ENCODE measurements around the gene FBXW4. TPM values are rescaled to one million over a fixed set of nuclear protein-coding genes. Genes with fewer than 3 reads are reported as not detected.

FBXW4 gene
- total and polyA plus RNA-seq, 9 of the 15 experiments (the other 6 are each of a cell fraction or from before 2014, with no cell fraction given), result 1.0 to 10.6 (median 5.4) TPM

DNA sequence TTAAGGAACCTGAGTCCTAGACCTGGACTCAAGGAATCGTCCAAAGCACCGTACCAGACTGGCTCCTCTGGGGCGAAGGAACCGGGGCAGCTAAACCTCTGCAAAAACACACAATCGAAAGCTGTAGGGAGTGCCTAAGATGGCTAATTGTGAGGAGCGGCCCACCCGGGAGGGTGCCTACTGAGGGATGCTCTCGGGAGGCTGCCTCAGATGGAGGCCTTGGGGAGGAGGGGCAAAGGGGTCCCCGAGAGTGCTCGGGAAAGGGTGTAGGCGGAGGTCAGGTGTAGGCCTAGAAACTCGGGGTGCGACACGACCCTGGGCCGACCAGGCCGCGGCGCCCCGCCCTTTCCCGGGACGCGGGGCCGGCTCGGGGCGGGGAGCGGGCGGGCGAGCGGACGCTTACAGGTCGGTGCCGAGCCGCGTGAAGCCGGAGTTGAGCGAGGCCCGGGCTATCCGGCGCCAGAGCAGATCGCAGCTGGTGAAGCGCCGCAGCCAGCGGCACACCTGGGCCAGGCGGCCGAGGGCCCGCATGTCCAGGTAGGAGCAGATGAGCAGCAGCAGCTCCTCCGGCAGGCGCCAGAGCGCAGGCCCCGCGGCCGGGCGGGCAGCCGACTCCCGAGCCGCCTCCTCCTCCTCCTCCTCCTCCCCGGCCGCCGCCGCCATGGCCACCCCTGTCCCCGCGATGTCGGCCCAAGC, 844 bp downstream of the FBXW4 start (continued):
- TF ChIP-seq ZNF57 (CRISPR knock-in tag; IDR thresholded peaks at IDR 0.05), result no peak
- peak; percentile 60 for TF ChIP-seq RB1 (IDR thresholded peaks at IDR 0.05; ENCODE audit: low read depth)
- no peak for TF ChIP-seq XRCC3 (IDR thresholded peaks at IDR 0.05)
- peak; percentile 48 for TF ChIP-seq CXXC5 (CRISPR knock-in tag; IDR thresholded peaks at IDR 0.05)
- TF ChIP-seq, protein P1, sequence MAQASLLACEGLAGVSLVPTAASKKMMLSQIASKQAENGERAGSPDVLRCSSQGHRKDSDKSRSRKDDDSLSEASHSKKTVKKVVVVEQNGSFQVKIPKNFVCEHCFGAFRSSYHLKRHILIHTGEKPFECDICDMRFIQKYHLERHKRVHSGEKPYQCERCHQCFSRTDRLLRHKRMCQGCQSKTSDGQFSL (CRISPR knock-in tag; IDR thresholded peaks at IDR 0.05), result 0 out of 2 replicates have a peak, but pooled peaks have one; percentile 37
- TF ChIP-seq, protein P1 (tag; IDR thresholded peaks at IDR 0.05), result no peak
- no peak for TF ChIP-seq ZNF239 (CRISPR knock-in tag; IDR thresholded peaks at IDR 0.05)
- no peak for TF ChIP-seq FOS (IDR thresholded peaks at IDR 0.05; ENCODE audit: extremely low read depth, insufficient read length)
- TF ChIP-seq BRD4 (IDR thresholded peaks at IDR 0.05), result peak; percentile 31; the same call in 1 of the 2 replicates
- TF ChIP-seq RBBP5 (IDR thresholded peaks at IDR 0.05; ENCODE audit: borderline replicate concordance, insufficient read depth, low read length, poor library complexity, severe bottlenecking), result peak; percentile 56
- TF ChIP-seq ZBTB26 (CRISPR knock-in tag; IDR thresholded peaks at IDR 0.05), result no peak
- TF ChIP-seq TRIM28 (IDR thresholded peaks at IDR 0.05), result no peak
- peak in 1 of 2 experiments; percentile 36; a peak in 1 of 4 replicates for TF ChIP-seq NRF1 (conservative IDR thresholded peaks at IDR 0.05 in 1 of 2, IDR thresholded peaks at IDR 0.05 in 1 of 2)
- no peak for TF ChIP-seq NR2C1 (IDR thresholded peaks at IDR 0.05)
- TF ChIP-seq NR2C1 (tag; IDR thresholded peaks at IDR 0.05), result 0 out of 2 replicates have a peak, but pooled peaks have one; percentile 5
- TF ChIP-seq SPI1 (IDR thresholded peaks at IDR 0.05; ENCODE audit: borderline replicate concordance, low read depth, low read length), result no peak

Data from K562 (cell line).